OCI-LY7 (cell line): ENCODE data around the gene ABCC5.

ENCODE experiments used
- EZH2phosphoT487 ChIP-seq: fragments of 200-600 bp; sonication (generic); IDR thresholded peaks from 2 replicates; pipeline ENCODE4 v1.6.1; 2018; ENCODE audit warnings: low read depth, borderline replicate concordance, mild to moderate bottlenecking, mixed run types, antibody characterized with exemption, low read length, moderate library complexity, mixed read lengths
- TF ChIP-seq, protein P1 (sequence below): fragments of 200-600 bp; sonication (generic); conservative IDR thresholded peaks from 2 replicates; pipeline ENCODE4 v1.5.1; 2014; ENCODE audit warnings: mild to moderate bottlenecking, antibody characterized with exemption, low read length, moderate library complexity, mixed read lengths

DNA sequence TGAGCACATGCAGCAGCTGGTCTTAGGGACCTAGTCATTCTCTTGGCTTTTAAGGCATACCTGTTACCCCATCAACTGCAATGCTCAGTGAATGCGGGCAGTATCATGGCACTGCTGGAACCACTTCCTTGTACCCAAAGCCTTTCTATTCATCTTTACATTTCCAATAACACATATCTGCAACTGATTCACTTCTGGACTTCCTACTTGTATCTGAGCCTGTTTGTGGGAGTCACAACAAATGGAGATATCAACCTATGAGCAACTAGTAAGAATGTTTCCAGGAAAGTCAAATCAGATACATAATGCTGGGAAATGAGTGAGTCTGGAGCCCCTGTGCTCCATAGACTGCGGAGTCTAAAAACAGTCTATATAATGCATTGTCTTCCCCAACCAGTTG is 71.6 kb downstream of the ABCC5 start:
- TF ChIP-seq, protein P1, sequence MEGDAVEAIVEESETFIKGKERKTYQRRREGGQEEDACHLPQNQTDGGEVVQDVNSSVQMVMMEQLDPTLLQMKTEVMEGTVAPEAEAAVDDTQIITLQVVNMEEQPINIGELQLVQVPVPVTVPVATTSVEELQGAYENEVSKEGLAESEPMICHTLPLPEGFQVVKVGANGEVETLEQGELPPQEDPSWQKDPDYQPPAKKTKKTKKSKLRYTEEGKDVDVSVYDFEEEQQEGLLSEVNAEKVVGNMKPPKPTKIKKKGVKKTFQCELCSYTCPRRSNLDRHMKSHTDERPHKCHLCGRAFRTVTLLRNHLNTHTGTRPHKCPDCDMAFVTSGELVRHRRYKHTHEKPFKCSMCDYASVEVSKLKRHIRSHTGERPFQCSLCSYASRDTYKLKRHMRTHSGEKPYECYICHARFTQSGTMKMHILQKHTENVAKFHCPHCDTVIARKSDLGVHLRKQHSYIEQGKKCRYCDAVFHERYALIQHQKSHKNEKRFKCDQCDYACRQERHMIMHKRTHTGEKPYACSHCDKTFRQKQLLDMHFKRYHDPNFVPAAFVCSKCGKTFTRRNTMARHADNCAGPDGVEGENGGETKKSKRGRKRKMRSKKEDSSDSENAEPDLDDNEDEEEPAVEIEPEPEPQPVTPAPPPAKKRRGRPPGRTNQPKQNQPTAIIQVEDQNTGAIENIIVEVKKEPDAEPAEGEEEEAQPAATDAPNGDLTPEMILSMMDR: no peak
- no peak for TF ChIP-seq EZH2phosphoT487
